Measurements from ENCODE around the gene MYO19.

Gene MYO19

GRCh38 chr17:36504156-36504545, 30.5 kb downstream of the MYO19 start:
- TF ChIP-seq CTCF (IDR thresholded peaks at IDR 0.05; ENCODE audit: control extremely low read depth, extremely low read depth, low read depth, missing control alignments), result no peak
- ChIA-PET POLR2A (no interaction called here), CTCF (interaction anchor here (1.0 kb wide), 1 partner anchor 21 kb away, joined by 3 read pairs; no protein-coding TSS in a partner anchor)
- no peak for DNase-seq (ENCODE audit: extremely low spot score)

- CTCF ChIA-PET, result interaction anchor here (1.0 kb wide), 1 partner anchor 21 kb away, joined by 3 read pairs; no protein-coding TSS in a partner anchor
- DNase-seq (ENCODE audit: extremely low spot score), result no peak
- TF ChIP-seq CTCF (IDR thresholded peaks at IDR 0.05; ENCODE audit: control extremely low read depth, extremely low read depth, low read depth, missing control alignments), result no peak
- POLR2A ChIA-PET, result no interaction called here
These were observed 31.1 kb downstream of the MYO19 start for GRCh38 chr17:36503456-36504155.

DNA sequence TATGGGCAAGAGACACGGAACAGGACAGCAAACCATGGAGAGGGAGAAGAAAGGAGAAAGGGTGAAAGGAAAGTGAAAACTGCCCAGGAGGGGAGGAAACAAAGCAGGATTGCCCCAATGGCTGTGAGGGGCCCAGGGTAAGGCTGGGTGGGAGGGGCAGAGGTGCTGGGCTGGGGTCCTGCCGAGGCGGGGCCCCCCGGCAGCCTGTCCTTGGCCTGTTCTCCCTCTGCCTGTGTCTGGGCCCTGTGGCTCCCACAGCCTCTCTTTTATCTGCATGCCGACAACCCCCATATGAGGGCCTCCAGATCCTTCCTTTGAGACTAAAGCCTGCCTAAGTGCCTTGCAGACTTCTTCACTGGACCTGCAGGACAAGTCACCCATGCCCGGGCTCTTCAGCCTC, 32.7 kb downstream of the MYO19 start:
- no peak for TF ChIP-seq CTCF (IDR thresholded peaks at IDR 0.05; ENCODE audit: control extremely low read depth, extremely low read depth, low read depth, missing control alignments)
- no peak for DNase-seq (ENCODE audit: extremely low spot score)
- POLR2A ChIA-PET, result no interaction called here
- CTCF ChIA-PET, result interaction anchor here (0.9 to 1.8 kb wide), 2 partner anchors 19 to 22 kb away, joined by 3 to 6 read pairs; no protein-coding TSS in a partner anchor

- ChIA-PET CTCF (interaction anchor here (0.9 to 1.8 kb wide), 2 partner anchors 18 to 23 kb away, joined by 3 to 6 read pairs; no protein-coding TSS in a partner anchor), POLR2A (no interaction called here)
- DNase-seq (ENCODE audit: extremely low spot score), result no peak
- TF ChIP-seq CTCF (IDR thresholded peaks at IDR 0.05; ENCODE audit: control extremely low read depth, extremely low read depth, low read depth, missing control alignments), result no peak
These were observed 33.3 kb downstream of the MYO19 start for GRCh38 chr17:36501351-36501750.

GRCh38 chr17:36500745-36501225, 33.9 kb downstream of the MYO19 start:
- no peak for DNase-seq (ENCODE audit: extremely low spot score)
- CTCF ChIA-PET, result interaction anchor here (1.8 kb wide), 1 partner anchor 18 kb away, joined by 6 read pairs; no protein-coding TSS in a partner anchor
- POLR2A ChIA-PET, result interaction anchor here (0.6 kb wide), 1 partner anchor 14 kb away, joined by 3 read pairs; the partner anchor contains the start of gene ZNHIT3
- TF ChIP-seq CTCF (IDR thresholded peaks at IDR 0.05; ENCODE audit: control extremely low read depth, extremely low read depth, low read depth, missing control alignments), result no peak

DNA sequence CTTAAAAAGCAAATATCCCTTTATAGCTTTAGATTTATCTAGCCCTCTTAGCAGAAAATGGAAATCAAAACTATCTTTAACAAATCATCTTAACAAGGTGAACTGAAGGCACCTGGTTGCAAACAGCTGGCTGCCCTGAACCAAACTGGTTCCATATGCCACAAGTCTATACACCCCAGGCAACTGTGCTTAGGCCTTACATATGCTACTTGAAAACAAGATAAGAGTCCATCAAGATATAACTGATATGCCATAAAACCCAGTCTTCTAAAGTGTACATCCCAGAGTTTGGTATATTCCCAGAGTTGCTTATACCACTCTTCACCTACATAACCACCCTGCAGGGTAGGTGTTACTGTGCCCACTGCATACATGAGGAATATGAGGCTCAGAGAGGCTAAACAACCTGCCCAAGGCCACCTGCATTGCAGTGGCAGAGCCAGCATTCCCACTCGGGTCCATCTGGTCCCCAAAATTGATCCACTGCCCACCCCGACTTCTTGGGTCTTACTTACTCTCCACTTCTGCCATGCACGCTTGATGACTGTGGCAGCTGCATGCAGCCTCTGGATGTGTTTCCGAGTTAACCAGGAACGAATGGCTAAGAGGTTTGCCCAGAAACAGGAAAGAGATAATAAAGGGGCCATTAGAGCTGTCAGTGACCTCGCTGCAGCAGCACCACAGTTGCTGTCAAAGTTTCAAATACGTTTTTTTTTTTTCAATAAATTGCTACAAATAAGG, 35.9 kb downstream of the MYO19 start:
- ChIA-PET CTCF (interaction anchor here (0.8 to 1.5 kb wide), 4 partner anchors 9 to 350 kb away, joined by 3 to 6 read pairs (median 4); no protein-coding TSS in a partner anchor), POLR2A (no interaction called here)
- TF ChIP-seq CTCF (IDR thresholded peaks at IDR 0.05; ENCODE audit: control extremely low read depth, extremely low read depth, low read depth, missing control alignments), result no peak
- DNase-seq (ENCODE audit: extremely low spot score), result no peak

Data from GM10248 (cell line).